HG03354 (cell line): ENCODE measurements around the gene PIP4K2B.

Experiments used
- ATAC-seq: cut with Tn5 transposase; IDR thresholded peaks from one replicate; pipeline ENCODE4 v1.9.1; 2021; ENCODE audit warnings: mild to moderate bottlenecking; ENCODE audit not compliant: unreplicated experiment, poor library complexity, severe bottlenecking

The PIP4K2B gene

DNA sequence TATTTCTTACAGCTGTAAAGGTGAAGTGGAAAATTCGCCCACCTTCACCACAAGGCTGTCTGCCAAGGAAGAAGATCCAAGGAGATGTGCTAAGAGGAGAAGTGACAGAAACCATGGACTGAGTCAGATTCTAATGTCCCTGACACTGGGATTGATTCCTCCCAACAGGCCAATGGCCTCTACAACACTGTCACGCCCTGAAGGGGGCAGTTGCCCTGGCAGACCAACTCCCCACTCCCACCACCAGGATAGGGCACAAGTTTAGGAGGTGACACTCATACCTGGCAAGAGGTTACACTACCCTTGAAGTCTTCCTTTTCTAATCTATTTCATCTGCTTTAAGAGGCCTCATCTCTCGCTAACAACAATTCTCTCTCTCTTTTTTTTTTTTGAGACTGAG lies 16.1 kb downstream of the PIP4K2B start:
- no peak for ATAC-seq

DNA sequence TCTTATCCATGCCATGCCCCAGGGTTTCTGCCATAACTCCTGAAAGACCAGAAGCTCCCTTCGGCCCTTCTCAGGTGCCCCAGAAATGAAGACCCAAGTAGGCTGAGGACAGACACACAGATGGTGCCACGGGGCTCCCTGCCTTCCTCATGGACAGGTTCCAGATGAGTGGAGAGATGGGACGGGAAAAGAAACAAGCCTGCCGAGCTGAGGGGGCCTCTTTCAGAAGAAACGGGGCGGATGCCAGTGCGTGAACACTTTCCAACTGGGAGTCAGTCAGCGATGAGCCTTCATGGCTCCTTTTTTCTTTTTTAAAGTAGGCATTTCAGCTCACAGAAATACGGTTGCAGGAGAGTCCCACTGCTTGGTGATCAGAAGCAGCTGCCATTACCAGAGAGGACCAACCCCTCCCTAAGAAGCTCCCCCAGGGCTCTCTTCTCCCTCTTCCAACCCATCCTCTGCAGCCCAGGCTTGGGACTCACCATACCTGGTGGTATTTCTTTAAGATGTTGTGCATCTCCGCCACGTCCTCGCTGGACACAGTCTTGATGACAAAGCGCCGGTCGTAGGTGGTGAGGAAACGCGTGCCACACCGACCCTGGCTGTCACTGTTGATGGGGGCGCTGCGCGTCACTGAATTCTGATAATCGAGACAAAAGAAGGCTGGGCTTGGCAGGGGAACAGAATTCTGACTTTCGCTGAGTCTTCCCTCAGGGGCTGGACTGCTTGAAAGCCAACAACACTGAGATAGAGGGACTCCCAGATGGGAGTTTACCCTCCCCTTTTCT lies 19.2 kb downstream of the PIP4K2B start:
- ATAC-seq = no peak

DNA sequence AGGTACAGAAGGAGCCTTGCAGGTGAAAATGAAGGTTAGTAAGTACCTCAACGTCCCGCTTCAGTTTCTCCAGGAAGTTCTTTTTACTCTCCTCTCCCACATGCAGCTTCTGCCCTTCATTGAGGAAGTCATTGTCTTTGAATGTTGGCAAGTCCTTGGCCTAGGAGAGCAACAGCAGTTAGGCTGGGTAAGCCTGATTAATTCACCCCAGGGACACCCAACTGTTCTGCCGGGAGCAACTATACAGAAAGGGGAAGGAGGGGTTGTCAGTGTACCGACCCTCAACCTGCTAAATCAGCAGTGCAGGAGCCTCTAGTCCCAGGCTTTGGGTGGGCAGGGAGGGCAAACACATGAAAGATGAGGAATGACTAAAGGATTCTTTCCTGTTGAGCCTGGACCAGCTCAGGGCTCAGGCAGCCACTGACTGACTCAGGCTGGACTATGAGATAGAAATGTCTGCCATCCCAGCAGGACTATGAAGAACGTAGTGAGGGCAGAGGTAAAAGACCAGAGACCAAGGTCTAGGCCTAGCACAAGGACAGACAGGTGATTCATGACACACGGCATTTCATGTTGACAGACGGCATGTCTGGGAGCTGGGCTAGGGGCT lies 21.6 kb downstream of the PIP4K2B start:
- ATAC-seq = no peak

DNA sequence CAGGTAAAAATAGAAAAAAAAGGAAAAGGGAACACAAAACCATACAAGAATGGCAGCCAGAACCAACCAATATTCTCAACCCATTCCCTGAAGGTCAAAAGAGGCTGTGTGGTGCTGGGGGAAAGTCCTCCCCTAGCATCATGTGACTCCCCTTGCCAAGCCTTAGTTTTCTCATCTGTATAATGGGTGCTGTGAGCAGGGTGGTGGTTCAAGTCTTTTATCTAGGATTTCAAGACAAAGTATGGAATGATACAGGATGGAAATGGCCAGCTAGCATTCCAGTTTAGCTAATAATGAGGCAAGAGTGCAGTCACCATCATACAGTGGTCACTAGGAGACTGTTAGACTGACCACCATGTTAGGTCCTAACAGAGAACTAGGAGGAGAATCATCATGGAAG lies 26.1 kb downstream of the PIP4K2B start:
- ATAC-seq = no peak

DNA sequence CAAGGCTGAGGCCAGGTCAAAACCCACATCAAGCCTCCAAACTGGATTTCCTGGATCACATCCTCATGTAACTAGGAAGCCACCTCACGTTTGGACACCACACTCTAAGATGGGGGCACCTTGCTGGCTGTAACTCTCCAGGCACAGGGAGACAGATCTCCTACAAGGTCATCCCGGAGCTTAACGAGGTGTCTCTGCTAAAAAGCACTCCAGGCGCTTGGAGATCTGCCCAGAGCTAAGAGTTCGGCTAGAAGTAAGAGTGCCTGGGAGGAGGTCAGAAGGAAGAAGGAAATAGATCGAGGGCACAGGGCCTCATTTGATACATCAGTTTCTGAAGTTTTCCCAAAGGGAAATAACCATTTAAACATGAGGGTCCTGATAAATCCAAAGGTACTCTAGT lies 30.9 kb downstream of the PIP4K2B start:
- ATAC-seq = no peak

DNA sequence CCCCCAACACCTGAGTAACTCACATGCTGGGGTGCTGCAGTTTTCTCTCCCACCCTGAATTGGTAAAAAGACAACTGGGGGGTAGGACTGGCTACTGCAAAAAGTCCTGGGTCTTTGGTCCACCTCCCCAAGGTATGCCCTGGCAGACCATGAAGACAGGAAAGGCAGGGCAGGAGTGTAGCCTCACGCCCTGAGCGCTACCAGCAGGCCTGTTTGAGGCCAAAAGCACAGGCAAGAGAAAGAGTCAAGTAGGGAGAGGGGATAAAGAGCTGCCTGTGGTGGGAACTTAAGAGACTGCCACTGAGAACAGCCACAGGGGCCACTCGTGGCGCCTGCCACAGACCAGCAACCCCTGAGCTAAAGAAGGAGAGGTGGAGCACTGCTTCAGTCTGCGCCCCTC lies 33.0 kb downstream of the PIP4K2B start:
- no peak for ATAC-seq

DNA sequence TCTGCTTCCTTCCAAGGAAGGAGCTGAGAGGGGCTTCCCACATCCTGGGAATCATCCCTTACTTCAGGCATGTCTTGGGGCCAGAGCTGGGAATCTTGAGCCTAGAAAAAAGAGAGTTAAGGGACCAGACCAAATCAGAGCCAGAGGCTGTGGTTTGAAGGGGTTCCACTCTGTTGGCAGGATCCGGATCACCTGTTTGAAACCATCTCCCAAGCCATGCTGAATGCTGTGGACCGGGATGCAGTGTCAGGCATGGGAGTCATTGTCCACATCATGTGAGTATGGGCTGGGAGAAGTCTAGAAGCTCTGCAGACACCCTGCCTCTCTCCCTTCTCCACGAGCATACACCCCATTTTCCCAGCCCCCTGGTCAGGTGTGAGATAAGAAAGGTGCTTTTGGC lies 37.1 kb downstream of the PIP4K2B start:
- ATAC-seq = no peak

DNA sequence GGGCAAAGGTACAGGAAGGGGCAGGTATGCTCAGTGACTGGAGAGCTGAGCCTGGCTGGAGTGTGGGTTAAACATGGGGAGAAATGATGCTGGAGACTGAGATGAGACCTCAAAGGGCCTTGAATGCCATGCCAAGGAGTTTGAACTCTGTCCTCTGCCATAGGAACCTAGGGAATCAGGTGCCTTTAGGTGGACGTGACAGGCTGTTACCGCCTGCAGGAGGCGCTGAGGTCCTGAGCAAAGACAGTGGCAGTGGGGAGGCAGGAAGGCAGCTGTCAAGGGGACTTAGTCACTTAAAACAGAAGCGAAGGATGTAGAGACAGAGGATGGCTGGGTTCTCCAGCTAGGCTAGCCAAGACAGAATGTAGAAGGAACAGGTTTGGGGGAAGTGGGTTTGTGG lies 37.7 kb downstream of the PIP4K2B start:
- ATAC-seq = no peak

DNA sequence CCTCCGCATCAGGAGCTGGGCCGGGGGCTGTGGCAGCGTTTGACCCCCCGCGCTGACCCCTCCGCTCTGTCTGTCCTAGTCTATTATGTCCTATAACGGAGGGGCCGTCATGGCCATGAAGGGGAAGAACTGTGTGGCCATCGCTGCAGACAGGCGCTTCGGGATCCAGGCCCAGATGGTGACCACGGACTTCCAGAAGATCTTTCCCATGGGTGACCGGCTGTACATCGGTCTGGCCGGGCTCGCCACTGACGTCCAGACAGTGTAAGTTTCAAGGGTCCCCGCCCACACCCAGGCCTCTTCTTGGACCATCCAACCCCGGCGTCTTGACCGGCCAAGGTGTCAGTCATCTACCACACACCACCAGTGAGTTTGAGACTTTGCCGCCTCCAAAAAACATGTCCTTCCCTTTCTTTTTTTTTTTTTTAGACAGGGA lies 46.3 kb downstream of the PIP4K2B start:
- ATAC-seq = no peak

DNA sequence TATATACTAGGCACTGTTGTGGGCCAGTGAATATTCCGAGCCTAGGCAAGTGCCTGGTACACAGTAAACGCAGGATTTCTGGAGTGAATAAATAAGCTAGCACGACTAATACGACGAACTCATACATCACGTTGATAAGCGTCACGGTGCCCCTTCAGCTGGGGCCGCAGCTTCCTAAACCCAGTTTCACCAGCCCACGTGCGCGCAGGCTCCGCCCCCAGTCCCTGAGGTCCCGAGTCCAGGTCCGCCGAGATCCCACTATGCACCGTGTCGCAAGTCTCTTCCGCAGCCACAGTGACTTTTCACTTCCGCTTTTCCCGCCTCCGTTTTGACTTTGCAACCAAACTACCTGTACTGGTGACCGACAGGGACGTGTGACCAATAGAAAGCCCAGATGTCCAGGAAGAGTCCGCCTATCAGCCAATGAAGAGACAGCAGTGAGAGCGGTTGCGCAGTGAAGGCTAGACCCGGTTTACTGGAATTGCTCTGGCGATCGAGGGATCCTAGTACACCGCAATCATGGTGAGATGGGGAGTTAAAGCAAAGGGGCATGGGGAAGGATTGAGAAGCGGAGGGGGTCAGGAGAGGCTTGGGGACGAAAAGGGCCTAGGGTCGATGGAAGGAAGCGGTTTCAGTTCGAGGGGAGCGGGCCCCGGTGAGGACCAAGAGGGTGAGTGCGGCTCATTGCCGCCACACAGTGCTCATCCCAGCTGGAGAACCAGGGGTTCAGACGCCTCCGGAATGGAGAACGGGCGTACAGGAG lies 46.9 kb downstream of the PIP4K2B start, which contains the start of gene PSMB3:
Gene PSMB3 (plus strand): TSS at position 434 of the 763 bp plus-strand sequence. CDS start 86 bp downstream, at position 520.
- ATAC-seq = peak; percentile 77

DNA sequence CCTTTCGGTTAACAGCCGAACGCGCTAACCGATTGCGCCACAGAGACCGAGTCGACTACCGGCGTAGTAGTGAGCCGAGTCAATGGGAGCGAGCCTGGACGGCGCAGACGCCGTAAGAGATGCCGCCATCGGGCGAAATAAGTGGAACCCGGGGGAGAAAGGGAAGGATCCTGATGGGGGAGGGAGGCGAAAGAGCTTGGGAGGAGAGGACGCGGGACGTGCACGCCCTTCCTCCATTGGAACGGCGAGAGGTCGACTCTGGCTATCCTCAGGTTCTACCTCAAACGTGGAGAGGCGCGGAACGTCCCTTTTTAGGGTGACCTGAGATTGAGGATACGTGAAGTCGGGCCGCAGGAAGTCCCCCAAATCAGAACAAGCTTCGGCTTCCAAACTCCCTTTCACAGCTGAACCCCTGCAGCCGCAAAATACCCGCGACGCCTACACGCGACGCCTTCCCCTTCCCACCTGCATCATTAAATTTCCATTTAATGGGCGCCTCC lies 47.5 kb downstream of the PIP4K2B start:
- peak; percentile 37 for ATAC-seq

DNA sequence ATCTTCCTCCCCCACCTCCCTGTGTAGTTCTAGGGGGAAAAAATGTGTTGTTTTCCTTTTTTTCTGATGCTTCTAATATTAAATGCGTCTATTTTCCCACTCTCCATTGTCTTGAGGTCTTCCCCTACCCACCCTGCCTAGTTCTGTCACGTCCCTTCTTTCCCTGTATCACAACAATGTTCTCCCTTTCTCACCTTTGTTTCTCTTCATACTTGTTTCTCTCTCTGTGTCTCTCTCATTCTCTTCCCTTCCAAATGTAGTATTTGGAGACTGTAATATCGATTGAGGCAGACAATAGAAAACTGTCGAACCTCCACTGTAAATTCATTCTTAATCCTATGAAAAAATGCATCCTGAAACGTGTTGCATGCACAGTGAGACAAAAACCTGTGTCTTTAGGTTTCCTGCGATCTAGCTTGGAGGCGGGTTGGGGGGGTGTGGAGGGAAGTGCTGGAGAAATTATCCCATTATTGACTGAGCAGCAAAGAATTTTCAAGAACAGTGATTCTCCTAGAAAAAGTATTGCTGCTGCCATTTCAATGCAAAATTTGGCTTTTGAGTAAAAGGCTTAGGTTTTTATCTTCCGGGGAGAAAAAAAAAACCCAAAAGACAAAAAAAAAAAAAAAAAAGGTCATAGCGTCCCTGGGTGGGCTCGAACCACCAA lies 48.1 kb downstream of the PIP4K2B start:
- ATAC-seq = no peak

DNA sequence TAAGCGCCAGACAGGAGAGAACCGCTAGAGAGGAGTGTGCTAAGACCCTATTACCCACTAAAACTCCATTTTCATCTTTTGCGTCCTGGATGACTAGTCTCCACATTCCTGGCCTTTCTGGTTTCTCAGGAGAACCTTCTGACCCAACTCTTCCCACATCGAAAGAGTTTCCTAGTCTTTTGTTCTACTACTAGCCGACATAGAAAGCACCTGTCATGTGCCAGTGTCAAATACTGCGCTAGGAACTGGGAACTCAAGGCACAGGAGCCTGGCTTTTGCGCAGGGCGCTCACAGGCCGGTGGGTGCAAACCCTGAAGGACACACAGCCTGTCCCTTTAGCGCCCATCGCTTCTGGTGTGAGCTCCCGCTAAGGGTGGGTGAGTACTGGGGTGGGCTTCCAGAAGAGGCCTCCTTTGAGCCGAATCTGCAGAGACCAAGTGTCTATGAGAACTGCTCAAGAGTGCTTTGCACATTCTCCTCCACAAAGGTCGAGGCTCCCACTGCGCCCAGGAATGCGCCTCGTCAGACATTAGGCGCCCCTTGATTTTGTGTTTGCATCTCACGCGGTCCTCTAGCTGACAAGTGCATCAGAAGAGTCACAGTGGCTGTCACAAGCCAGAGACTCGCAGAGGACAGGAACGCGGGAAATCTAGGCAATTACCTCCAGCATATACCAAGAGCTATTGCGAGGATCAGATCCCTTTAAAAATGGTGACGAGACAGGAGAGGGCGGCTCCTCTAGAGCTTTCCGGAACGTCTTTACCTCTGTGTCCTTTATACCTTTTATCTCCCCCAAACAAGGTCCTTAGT lies 48.8 kb downstream of the PIP4K2B start:
- ATAC-seq = no peak

DNA sequence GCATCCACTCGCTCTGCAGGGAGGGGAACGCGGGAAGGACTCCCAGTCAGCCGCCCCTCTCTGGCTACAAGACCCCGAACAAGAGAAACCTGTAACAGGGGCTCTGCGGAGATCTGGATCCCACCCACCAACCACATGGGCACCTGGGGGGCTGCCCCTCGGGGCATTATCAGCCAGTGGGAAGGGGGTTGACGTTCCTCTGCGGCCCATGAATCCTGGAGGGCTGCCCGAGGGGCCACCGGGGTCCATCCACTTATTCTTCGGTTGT lies 49.4 kb downstream of the PIP4K2B start:
- no peak for ATAC-seq

DNA sequence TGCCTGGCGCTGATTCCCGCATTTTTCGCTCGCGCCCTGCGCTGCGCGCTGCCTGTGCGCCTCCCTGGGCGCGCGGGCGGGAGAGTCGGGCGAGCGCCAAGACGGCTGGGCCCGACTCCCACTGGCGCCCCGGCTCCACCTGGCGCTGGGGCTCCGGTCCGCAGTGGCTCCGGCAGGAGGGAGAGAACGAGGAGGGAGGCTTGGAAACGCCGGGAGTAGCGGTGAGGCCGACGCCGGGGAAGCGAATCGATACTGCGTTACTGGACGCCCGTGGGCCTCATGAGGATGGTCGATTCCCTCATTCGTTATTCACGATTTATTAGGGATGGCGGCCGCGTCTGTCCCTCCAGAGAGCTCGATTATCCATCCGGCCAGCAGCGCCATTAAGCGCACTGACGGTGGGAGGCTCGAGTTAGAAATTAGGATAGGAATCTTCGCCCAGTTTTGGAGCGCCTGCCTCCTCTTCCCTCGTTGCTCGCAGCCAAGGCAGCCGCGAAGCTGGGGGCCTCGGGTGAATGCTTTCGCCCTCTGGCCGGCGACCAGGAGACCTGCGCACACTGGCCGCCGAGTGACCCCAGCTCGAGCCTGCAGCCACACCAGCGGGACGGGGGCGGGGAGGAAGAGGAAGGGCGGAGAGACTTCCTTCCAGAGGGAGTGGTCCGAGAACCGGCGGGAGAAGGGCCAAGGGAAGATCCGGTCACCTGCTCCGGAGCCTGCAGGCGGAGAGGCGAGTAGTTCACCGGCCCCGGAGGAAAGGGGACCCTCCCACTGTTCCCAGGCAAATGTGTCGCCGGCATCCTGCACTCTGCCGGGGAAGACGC lies 49.9 kb downstream of the PIP4K2B start:
- ATAC-seq = no peak

DNA sequence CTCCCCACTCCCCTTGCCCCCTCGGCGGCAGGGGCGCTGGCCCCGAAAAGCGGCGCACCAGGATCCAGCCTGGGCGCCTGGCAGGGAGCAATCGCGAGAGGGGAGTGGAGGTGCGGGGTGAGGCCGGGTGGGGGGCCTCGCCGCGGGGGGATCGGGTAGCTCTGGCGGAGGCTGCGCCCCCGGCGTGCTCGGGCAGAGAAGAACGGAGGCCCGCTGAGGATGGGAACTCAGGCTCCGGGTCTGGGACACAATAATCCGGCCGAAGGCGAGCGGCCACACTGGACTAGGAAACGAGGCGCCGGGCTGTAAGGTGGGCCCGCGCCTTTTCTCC lies 50.5 kb downstream of the PIP4K2B start:
- ATAC-seq = no peak

DNA sequence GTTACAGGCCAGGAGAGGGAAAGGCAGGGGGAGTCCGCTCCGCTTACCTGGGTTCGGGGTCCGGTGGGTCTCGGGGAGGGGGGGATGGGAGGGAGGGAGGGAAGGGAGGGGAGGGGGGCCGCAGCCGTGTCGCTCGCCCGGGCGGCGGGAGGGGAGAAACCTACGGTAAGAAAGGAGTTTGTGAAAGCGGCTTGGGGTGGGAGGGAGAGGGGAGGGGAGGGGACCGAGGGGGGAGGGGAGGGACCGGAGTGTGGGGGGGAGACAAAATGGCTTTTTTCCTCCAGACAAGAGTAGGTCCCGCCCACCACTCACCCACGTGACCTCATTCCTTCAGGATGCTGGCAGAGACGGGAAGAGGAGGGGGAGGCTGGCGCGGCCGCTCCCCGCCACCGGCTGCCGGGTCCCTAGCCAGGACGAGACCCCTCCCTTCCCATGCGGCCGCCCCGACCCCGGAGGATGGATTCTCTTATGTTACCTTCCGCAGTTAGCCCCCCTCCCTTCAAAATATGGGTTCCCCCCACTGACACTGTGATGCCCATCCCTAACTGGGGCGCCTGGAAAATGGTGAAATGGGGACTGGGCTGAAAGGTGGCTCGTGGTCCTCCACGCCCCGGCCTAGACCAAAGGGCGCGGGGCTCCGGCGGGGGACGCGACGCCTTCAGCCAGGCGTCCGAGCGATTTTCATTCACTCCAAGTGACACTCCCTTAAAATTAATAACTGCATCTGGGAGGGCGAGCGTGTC lies 51.0 kb downstream of the PIP4K2B start, which contains the start of gene PCGF2:
Gene PCGF2 (minus strand): TSS at position 188 of the 743 bp plus-strand sequence. CDS start 7,934 bp downstream, outside the sequence.
- ATAC-seq = no peak
